Left kidney (tissue), 8 donors: ENCODE measurements around the gene SAE1. TPM values are rescaled to one million over a fixed set of nuclear protein-coding genes. Genes with fewer than 3 reads are reported as not detected.
"Not testable (repeated sequence)": the region's sequence is repeated elsewhere in the genome, so short reads cannot be mapped to it uniquely, and the experiment has no call there.

Source experiments
- DNase-seq: peaks from one replicate; pipeline ENCODE4 v3.0.0-alpha.2; 2013
- long read RNA-seq, 8 donors: transcript quantifications; one replicate each; lab custom pipeline, GENCODE V29; 2026
- polyA plus RNA-seq: library from polyadenylated mRNA; unstranded; fragments of 120-200 nt; gene quantifications from one replicate; pipeline ENCODE4 v1.2.1, GENCODE V29; 2013; ENCODE audit not compliant: insufficient read length

The SAE1 gene
- 121 TPM for polyA plus RNA-seq
- long read RNA-seq, donor 1, transcript SAE1-201 (9 exons, 2,049 nt): major isoform, 36 of 46 reads
- long read RNA-seq, donor 1, partial matches to known transcripts: 0 of 46 reads
- long read RNA-seq, donor 1, other reads (novel, unspliced or antisense): 5 of 46 reads
- long read RNA-seq, donor 2, transcript SAE1-201 (9 exons, 2,049 nt): major isoform, 26 of 32 reads
- long read RNA-seq, donor 2, partial matches to known transcripts: 0 of 32 reads
- long read RNA-seq, donor 2, other reads (novel, unspliced or antisense): 0 of 32 reads
- long read RNA-seq, donor 3, transcript SAE1-201 (9 exons, 2,049 nt): major isoform, 31 of 32 reads
- long read RNA-seq, donor 3, partial matches to known transcripts: 0 of 32 reads
- long read RNA-seq, donor 3, other reads (novel, unspliced or antisense): 0 of 32 reads
- long read RNA-seq, donor 4: 0 reads
- long read RNA-seq, donor 5, transcript SAE1-201 (9 exons, 2,049 nt): major isoform, 48 of 72 reads
- long read RNA-seq, donor 5, partial matches to known transcripts: 14 of 72 reads
- long read RNA-seq, donor 5, other reads (novel, unspliced or antisense): 5 of 72 reads
- long read RNA-seq, donor 6, transcript SAE1-201 (9 exons, 2,049 nt): major isoform, 32 of 72 reads
- long read RNA-seq, donor 6, partial matches to known transcripts: 36 of 72 reads
- long read RNA-seq, donor 6, other reads (novel, unspliced or antisense): 0 of 72 reads
- long read RNA-seq, donor 7, transcript SAE1-201 (9 exons, 2,049 nt): major isoform, 39 of 75 reads
- long read RNA-seq, donor 7, partial matches to known transcripts: 32 of 75 reads
- long read RNA-seq, donor 7, other reads (novel, unspliced or antisense): 0 of 75 reads
- long read RNA-seq, donor 8, transcript SAE1-201 (9 exons, 2,049 nt): major isoform, 7 of 10 reads
- long read RNA-seq, donor 8, partial matches to known transcripts: 0 of 10 reads
- long read RNA-seq, donor 8, other reads (novel, unspliced or antisense): 0 of 10 reads

DNA sequence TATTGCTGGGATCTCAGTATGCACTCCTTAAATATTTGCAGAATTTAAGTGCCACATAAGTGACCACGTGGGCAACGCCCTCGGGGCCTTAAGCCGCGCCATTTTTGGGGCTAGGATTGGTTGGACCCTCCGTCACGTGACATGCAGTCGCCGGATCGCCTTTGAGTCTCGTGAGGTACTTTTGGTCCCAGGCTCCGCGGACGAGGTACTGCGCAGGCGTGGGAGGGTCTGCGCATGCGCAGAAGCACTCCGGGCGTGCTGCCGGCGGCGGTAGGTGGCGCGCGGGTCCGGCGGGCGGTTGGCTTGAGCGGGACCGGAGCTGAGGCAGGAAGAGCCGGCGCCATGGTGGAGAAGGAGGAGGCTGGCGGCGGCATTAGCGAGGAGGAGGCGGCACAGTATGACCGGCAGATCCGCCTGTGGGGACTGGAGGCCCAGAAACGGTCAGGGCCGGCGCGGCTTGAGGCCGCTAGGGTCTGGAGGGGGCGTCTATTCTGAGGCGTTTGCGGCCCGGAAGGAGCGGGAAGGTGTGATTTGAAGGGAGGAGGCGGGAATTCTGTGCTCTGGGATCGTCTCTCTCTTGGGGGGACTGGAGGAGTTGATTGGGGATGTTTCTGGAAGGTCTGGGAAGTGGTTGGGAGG lies at the start of gene SAE1:
Gene SAE1, plus strand, starts transcription at position 247 of the 639 bp plus-strand sequence. Its CDS starts 96 bp downstream, at position 343.
- DNase-seq: peak; percentile 96

- DNase-seq: no peak
These were observed 49.5 kb upstream of the SAE1 start for GRCh38 chr19:47081095-47081494.

- no peak for DNase-seq
These were observed 48.1 kb upstream of the SAE1 start for GRCh38 chr19:47082493-47082892.

- DNase-seq: no peak
These were observed 45.7 kb upstream of the SAE1 start for GRCh38 chr19:47084879-47085439.

- DNase-seq: no peak
These were observed 44.4 kb upstream of the SAE1 start for GRCh38 chr19:47086280-47086679.

- DNase-seq: no peak
These were observed 40.8 kb upstream of the SAE1 start for GRCh38 chr19:47089767-47090350.

DNA sequence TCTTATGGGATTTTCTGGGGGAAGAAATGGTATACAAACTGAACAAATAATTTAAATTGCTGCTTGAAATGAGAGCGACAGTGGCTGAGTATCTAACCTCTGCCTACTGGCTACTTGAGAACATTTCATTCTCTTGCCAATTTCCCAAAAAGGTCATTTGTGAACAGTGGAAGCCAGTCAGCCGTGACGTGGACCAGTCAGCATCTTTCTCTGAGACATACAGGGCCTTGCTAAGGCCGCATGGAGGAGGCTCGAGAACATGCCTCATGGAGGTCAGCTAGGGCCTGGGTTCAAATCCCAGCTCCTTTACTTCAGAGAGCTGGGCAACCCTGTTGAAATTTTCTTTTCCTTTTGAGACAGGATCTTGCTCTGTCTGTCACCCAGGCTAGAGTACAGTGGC lies 37.4 kb upstream of the SAE1 start:
- no peak for DNase-seq

- peak; percentile 35 for DNase-seq
These were observed 36.8 kb upstream of the SAE1 start for GRCh38 chr19:47093841-47094240.

DNA sequence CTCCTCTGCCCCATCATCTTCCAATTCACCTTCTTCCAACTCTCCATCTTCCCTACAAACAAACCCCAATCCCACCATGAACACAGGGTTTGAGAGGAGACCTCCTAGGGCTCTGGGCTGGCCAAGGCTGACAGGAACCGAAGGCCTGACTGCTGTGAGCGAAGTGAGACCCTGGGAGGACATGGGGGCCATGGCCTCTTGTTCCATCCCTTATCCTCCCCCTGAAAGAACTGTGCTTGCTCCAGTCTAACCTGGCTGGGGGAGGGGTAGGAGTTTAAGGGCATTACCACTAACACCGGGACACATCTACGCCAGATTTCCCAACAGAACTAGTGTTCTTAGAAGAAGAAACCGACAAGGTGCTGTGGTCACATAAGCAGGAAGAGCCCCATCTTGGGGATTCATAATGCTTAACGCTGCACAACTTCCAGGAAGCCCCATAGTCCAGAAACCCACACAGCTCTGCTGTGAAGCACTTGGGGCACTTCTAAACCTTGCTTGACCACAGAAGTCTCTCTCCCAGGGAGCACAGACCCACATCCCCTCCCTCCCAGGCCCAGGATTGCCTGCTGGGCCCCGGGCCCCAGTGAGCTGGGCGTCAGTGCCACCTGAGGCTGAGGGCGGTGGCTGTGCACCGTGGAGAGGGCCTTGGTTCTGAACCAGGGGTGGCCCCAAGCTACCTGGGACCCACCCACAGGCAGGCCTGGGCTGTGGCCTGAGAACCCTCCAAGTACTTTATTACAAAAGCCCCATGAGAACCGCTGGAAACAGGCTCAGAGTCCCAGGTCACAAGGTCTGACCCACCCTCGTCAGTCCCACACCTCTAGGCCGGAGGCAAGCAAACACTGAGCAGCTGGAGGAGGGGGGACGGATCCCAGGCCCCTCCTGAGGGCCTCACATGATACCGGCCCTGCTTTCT lies 35.8 kb upstream of the SAE1 start:
- DNase-seq: no peak

DNA sequence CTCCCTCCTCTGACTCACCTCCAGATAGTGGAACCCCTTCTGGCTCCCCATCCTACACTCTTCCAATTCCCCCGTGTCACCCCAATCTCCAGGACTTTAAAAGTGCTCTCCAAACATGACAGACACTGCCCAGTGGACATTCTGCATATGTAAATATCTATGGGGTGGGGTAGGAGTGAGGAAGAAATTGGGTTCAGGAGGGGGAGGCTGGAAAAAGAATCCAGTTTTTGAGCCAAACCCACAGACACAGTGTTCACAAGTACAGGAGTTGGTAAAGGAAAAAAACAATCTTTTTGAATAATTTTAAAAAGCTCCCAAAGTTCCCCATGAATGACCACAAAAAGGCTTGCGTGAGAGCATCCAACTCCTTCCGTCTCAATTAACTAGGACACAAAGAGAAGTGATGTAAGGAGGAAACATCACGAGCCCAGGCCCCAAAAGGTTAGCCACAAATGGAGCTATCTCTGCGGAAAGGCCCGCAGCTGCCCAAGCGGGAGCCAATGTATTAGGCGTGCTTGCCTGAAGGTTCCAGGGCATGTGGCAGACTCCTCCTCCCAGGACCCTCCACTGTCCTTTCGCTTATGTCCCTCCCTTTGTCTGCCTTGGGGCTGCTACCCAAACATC lies 35.0 kb upstream of the SAE1 start:
- no peak for DNase-seq

DNA sequence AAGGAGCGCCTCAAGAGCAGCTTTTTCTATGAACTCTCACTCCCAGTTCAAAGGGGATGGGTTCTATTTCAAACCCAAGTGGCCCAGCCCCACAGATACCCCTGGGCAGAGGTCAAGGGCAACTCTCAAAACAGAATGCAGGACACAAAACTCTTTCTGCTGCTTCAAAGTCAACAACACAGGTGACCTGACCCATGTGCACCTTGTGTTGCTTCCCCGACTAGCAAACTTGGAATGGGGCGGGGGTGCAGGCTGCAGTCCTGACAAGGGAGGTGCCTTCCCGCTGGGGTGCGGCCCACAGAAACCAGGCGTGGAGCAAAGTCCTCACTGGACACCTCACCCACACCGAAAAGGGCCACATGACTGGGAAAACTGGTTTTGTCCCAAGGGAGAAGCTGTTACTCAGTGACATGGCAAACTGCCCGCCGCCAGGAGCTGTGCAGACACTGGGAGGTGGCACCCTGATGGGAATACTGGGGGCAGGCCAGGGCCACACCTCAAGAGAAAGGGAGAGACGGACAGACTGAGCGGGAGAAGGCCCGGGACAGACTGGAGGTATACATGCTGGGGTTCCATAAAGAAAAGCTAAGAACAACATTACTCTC lies 34.4 kb upstream of the SAE1 start:
- no peak for DNase-seq

- no peak for DNase-seq
These were observed 33.9 kb upstream of the SAE1 start for GRCh38 chr19:47096721-47097120.

- no peak for DNase-seq
These were observed 33.0 kb upstream of the SAE1 start for GRCh38 chr19:47097396-47098201.

- no peak for DNase-seq
These were observed 32.0 kb upstream of the SAE1 start for GRCh38 chr19:47098608-47099007.

DNA sequence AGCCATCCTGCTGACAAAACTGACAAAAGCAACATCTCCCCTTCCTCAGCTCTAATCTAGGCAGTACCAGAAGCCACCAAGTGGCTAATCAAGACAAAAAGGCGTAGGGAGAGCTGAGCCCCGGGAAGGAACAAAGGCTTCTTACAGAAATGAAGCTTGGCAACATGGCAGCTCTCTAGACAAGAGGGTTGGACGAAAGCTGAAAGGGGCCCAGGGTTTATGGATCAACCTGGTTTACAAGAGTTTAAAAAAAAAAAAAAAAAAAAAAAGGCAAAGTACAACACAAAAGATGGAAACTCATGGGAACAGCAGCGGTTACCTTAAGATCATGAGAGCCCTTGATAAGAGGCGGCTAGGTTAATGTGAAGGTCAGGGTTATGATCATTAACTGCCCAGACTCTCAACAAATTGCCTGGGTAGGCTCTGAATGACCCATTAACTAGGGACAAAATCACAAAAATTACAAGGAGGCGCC lies 31.0 kb upstream of the SAE1 start:
- DNase-seq: no peak

GRCh38 chr19:47100290-47100689 lies 30.3 kb upstream of the SAE1 start:
- no peak for DNase-seq

DNA sequence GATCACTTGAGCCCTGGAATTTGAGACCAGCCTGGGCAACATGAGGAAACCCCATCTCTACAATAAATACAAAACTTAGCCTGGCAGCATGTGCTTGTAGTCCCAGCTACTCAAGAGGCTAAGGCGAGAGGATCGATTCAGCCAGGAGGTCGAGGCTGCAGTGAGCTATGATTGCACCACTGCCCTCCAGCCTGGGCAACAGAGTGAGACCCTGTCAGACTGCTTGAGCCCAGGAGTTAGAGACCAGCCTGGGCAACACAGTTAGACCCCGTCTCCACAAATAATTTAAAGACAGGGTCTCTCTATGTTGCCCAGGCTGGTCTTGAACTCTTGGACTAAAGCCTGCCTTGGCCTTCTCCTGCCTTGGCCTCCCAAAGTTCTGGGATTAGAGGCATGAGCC lies 29.5 kb upstream of the SAE1 start:
- DNase-seq: not testable (repeated sequence)

GRCh38 chr19:47102346-47103060 lies 28.1 kb upstream of the SAE1 start:
- DNase-seq: no peak
